ENCODE results near the gene GALNT9.

GRCh38 chr12:132225214-132225613, 104.2 kb downstream of the GALNT9 start:
- TF ChIP-seq EZH2phosphoT487 (IDR thresholded peaks at IDR 0.05; ENCODE audit: insufficient read depth, low read depth) (no peak), EZH2 (IDR thresholded peaks at IDR 0.05; ENCODE audit: insufficient read depth, poor library complexity, severe bottlenecking) (no peak)
